ENCODE data around the gene SLC12A7.
"Not testable (repeated sequence)": the region's sequence is repeated elsewhere in the genome, so short reads cannot be mapped to it uniquely, and the experiment has no call there.

SLC12A7 gene

GRCh38 chr5:1095990-1096363 is 15.9 kb downstream of the SLC12A7 start:
- DNase-seq (ENCODE audit: low read depth in 2 of 2) = no peak

DNA sequence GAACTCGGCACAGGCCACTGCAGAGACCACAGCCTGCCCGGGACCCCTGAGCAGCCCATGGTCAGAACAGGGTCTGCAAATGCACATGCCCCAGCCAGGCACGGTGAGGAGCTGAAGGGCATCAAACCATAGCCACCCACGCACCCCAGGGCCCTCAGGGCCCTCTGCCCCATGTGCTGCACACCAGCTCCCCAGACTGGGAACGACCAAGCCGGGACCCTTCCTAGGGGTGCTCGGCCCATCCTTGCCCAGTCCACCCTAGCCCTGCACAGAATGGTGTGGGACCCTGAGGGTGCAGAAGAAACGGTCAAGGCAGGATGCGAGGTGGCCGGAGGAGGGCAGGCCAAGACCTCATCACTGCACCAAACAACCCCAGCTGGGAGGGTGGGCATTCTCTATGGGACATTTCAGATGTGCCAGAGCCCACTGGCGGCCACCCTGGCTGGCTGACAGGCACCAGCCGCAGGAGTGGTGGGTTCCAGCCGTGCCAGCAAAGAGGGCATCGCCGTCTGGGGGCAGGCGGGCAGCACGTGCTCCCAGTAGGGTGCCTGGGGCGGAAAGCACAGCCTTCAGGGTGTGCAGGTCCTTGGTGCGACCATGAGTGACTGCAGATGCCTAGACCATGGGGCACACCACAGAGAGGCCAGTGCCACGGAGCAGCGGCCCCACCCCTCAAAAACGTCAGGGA is 16.4 kb downstream of the SLC12A7 start:
- DNase-seq (ENCODE audit: low read depth in 2 of 2) = no peak

DNA sequence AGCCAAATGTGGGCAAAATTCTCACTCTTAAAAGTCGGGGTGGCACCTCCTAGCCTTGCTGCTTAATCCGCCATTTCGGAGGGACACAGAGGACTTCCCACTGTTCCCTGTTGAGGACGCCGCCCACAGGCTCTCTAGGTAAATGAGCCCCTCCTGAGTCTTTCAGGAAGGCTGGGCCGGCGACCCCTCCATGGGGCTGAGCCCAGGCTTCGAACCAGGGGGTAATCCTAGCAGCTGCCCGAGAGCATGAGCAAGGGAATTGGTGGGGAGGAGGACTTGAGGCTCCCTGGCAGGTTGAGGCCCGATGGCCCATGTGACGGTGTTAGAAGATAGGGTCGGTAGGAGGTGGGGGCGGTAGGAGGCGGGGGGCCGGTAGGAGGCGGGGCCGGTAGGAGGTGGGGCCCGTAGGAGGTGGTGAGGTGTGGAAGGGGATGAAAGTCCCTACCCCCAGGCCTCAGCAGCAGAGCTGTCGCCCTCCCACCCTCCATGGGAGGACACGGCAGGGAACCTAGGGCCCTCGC is 17.1 kb downstream of the SLC12A7 start:
- DNase-seq (ENCODE audit: low read depth in 2 of 2) = no peak

GRCh38 chr5:1093361-1093760 is 18.5 kb downstream of the SLC12A7 start:
- no peak for DNase-seq (ENCODE audit: low read depth in 2 of 2)

- no peak for DNase-seq (ENCODE audit: low read depth in 2 of 2)
These were observed 19.7 kb downstream of the SLC12A7 start for GRCh38 chr5:1092122-1092521.

DNA sequence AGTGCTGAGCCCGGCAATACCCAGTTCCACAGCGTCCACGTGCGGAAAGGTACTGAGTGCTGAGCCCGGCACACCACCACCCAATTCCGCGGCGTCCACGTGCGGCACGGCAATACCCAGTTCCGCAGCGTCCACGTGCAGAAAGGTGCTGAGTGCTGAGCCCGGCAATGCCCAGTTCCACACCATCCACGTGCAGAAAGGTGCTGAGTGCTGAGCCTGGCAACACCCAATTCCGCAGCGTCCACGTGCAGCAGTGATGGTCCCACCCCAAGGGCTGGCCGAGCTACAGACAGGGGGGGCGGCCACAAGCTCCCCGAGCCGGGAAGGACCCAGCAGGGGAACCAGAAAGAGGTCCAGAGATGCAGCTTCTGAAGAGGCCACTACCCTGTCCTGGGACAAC is 20.2 kb downstream of the SLC12A7 start:
- DNase-seq (ENCODE audit: low read depth in 2 of 2) = no peak

DNA sequence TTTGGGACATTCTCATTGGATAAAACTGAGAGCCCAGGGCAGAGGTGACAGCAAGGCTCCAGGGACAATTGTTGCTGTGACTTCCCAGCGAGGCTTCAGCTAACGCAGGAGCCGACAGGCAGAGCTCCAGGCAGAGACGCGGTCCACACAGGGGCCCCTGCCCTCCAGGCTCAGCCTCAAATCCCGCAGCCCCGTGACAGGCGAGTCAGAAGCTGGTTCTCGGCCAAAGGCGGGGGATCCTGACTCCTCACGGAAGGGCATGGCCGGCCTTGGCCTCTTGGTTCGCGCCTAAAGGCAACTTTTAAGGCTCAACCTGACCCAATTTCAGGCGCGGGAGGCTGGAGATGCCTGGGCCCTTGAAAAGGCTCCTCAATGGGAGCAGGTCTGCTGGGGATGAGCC is 21.3 kb downstream of the SLC12A7 start:
- no peak for DNase-seq (ENCODE audit: low read depth in 2 of 2)

- no peak for DNase-seq (ENCODE audit: low read depth in 2 of 2)
These were observed 22.2 kb downstream of the SLC12A7 start for GRCh38 chr5:1089621-1090040.

GRCh38 chr5:1089146-1089545 is 22.7 kb downstream of the SLC12A7 start:
- no peak for DNase-seq (ENCODE audit: low read depth in 2 of 2)

- DNase-seq (ENCODE audit: low read depth in 2 of 2) = no peak
These were observed 23.1 kb downstream of the SLC12A7 start for GRCh38 chr5:1088726-1089125.

- no peak for DNase-seq (ENCODE audit: low read depth in 2 of 2)
These were observed 23.8 kb downstream of the SLC12A7 start for GRCh38 chr5:1088031-1088430.

- DNase-seq (ENCODE audit: low read depth in 2 of 2) = no peak
These were observed 24.4 kb downstream of the SLC12A7 start for GRCh38 chr5:1087428-1087827.

DNA sequence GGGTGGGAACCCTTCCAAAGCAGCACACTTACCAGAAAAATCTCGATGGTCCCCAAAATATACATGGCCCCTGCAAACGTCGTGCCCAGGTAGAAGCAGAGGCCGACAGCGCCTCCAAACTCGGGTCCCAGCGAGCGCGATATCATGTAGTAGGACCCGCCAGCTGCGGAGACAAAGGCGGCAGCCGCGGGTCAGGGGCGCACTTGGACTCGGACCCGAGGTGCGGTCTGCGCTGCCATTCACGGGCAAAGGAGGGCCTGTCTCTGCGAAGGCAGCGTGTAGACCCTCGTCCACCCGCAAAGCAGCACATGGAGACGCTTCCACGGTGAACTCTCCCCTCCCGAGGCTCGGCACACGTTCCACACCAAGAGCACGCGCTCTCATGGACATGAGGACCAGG is 25.0 kb downstream of the SLC12A7 start:
- DNase-seq (ENCODE audit: low read depth in 2 of 2) = no peak

- DNase-seq (ENCODE audit: low read depth in 2 of 2) = no peak
These were observed 25.7 kb downstream of the SLC12A7 start for GRCh38 chr5:1086137-1086536.

DNA sequence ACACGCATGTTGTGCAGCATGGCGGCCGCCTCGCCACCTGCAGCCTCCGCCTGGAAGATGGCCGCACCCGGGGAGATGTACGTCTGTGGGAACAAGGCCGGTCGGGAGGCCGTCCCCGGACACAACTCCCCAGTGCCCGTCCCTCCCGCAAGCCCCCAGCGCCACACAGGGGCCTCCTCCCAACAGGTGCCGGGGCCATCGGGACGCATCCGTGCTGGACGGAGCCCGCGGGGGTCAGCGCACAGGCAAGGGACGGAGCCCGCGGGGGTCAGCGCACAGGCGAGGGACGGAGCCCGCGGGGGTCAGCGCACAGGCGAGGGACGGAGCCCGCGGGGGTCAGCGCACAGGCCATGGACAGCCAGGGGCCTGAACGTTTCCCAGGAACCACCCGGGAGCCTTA is 26.5 kb downstream of the SLC12A7 start:
- no peak for DNase-seq (ENCODE audit: low read depth in 2 of 2)

- no peak for DNase-seq (ENCODE audit: low read depth in 2 of 2)
These were observed 27.8 kb downstream of the SLC12A7 start for GRCh38 chr5:1083823-1084605.

DNA sequence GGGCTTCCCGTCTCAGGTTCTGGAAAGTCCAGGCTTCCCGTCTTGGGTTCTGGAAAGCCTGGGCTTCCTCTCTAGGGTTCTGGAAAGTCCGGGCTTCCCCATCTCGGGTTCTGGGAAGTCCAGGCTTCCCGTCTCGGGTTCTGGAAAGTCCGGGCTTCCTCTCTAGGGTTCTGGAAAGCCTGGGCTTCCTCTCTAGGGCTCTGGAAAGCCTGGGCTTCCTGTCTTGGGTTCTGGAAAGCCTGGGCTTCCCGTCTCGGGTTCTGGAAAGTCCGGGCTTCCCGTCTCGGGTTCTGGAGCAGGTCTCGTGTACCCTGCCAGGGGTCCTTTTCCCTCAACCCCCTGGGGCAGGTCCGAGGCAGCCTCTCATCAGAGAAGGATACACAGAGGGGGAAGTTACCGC is 28.8 kb downstream of the SLC12A7 start:
- not testable (repeated sequence) for DNase-seq (ENCODE audit: low read depth in 2 of 2)

GRCh38 chr5:1081519-1081918 is 30.3 kb downstream of the SLC12A7 start:
- DNase-seq (ENCODE audit: low read depth in 2 of 2) = no peak

GRCh38 chr5:1080432-1080831 is 31.4 kb downstream of the SLC12A7 start:
- no peak for DNase-seq (ENCODE audit: low read depth in 2 of 2)

DNA sequence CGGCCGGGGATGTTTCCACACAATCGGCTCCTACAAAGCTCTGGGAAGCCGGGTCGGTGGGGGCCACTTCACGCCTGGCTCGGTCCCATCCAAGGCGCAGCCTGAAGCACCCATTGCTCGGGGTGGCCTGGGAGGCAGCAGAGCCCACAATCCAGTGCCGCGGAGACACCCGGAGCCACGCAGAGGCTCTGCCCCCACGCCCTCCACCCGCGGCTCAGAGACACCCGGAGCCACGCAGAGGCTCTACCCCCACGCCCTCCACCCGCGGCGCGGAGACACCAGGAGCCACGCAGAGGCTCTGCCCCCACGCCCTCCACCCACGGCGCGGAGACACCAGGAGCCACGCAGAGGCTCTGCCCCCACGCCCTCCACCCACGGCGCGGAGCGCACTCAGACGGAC is 31.9 kb downstream of the SLC12A7 start:
- DNase-seq (ENCODE audit: low read depth in 2 of 2) = no peak

DNA sequence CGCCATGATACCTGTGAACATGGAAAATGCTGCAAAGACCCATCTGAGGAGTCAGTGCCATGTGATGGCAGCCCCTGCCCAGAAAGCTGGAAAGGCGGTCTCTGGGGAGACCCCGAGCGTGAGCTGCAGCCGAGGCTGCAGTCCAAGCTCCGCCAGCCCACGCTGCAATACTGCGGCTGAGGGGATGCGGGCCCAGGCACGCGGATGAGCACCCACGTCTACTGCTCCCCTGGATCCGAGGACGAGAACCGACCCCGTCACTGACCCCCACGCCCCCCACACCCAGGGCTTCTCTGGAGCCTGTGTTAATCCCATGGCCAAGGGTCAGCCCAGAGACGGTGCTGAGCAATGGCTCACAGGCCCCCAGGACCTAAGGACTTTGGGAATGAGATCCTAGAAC is 32.4 kb downstream of the SLC12A7 start:
- DNase-seq (ENCODE audit: low read depth in 2 of 2) = no peak

DNA sequence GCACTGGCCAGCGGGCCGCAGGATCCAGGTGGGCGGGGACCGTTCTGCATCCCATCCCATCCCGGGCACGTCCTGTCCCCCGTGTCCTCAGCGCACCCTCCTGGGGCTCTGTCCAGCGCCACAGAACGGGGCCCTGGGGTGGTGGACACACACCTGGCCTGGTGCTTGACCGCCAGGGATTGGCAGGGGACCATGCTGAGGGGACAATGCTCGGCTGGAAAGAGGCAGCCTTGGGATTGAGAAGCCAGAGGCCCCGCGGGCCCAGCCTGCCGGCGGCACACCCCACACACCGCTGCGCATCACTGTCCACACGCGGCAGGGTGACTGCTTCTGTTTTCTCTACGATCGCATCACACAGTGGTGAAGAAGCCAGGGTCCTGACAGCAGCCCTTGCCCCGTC is 33.0 kb downstream of the SLC12A7 start:
- no peak for DNase-seq (ENCODE audit: low read depth in 2 of 2)

GRCh38 chr5:1078206-1078605 is 33.7 kb downstream of the SLC12A7 start:
- no peak for DNase-seq (ENCODE audit: low read depth in 2 of 2)
